Testis (tissue), 2 donors: ENCODE measurements around the gene PPFIA4.

Source experiments
- CTCF ChIP-seq, 3 experiments: fragments of 450-650 bp in 2 of 3; fragments of 200-600 bp in 1 of 3; sonication (generic) in 1 of 3; IDR thresholded peaks; one replicate each; pipeline ENCODE4 v1.5.1; 2016 to 2019; ENCODE audit warnings: antibody characterized with exemption in 3 of 3, mild to moderate bottlenecking in 2 of 3, moderate library complexity in 1 of 3
- POLR2A ChIP-seq: fragments of 450-650 bp; IDR thresholded peaks from one replicate; pipeline ENCODE4 v1.6.1; 2017; ENCODE audit warnings: antibody characterized with exemption, mild to moderate bottlenecking, moderate library complexity

GRCh38 chr1:203052601-203053000 lies 26.3 kb downstream of the PPFIA4 start:
- TF ChIP-seq CTCF (IDR thresholded peaks at IDR 0.05) (no peak), POLR2A (no peak)
